Caco-2 (cell line): ENCODE results near the gene PDE6G. TPM values are rescaled to one million over a fixed set of nuclear protein-coding genes. Genes with fewer than 3 reads are reported as not detected.
"Not testable (repeated sequence)": the region's sequence is repeated elsewhere in the genome, so short reads cannot be mapped to it uniquely, and the experiment has no call there.

Experiments
- BruUV-seq: library from RNA; stranded (reverse); fragments of 400-500 nt; replicated peaks from 2 replicates; lab custom pipeline; 2021; lab: Mats Ljungman, UMichigan
- CTCF ChIA-PET: fragments of 300-600 bp; sonication (Branson Sonifier 250); formaldehyde crosslinking; loops from one replicate; lab custom pipeline; 2022; ENCODE audit warnings: antibody characterized with exemption; lab: Charles Lee
- POLR2A ChIA-PET: fragments of 300-600 bp; sonication (Branson Sonifier 250); formaldehyde crosslinking; loops from one replicate; lab custom pipeline; 2022; ENCODE audit warnings: antibody characterized with exemption; lab: Charles Lee
- DNase-seq, 2 experiments: peaks; one replicate each; pipeline versions ENCODE4 v3.0.0 to v3.0.0-alpha.2; 2020 to 2022
- H3K27me3 ChIP-seq: replicated peaks from 2 replicates; pipeline ENCODE4 v1.6.0; 2011; ENCODE audit warnings: low read length; ENCODE audit not compliant: control insufficient read depth, insufficient read depth
- H3K36me3 ChIP-seq: 2 replicates; pipeline ENCODE4 v1.5.1; 2011; ENCODE audit warnings: low read length; ENCODE audit not compliant: control insufficient read depth, insufficient read depth
- H3K4me1 ChIP-seq: fragments of 250-450 bp; sonication (Bioruptor Pico); 2 replicates; pipeline ENCODE4 v1.5.1; 2020; ENCODE audit warnings: mild to moderate bottlenecking
- H3K4me3 ChIP-seq: 2 replicates; pipeline ENCODE4 v1.5.1; 2011; ENCODE audit warnings: low read depth, mild to moderate bottlenecking, control low read depth, low read length
- H3K9me3 ChIP-seq: fragments of 250-450 bp; sonication (Bioruptor Pico); 2 replicates; pipeline ENCODE4 v1.5.1; 2020; ENCODE audit warnings: mild to moderate bottlenecking, moderate library complexity
- H3K27ac Mint-ChIP-seq: one replicate; pipeline ENCODE4 v1.8.0; 2022; ENCODE audit warnings: mixed read lengths; ENCODE audit not compliant: unreplicated experiment
- H3K27me3 Mint-ChIP-seq: one replicate; pipeline ENCODE4 v1.8.0; 2022; ENCODE audit warnings: mixed read lengths; ENCODE audit not compliant: insufficient read depth, unreplicated experiment
- H3K36me3 Mint-ChIP-seq: one replicate; pipeline ENCODE4 v1.8.0; 2022; ENCODE audit warnings: mild to moderate bottlenecking, mixed read lengths; ENCODE audit not compliant: insufficient read depth, unreplicated experiment
- H3K4me1 Mint-ChIP-seq: one replicate; pipeline ENCODE4 v1.8.0; 2022; ENCODE audit warnings: low read depth, mixed read lengths; ENCODE audit not compliant: unreplicated experiment
- H3K4me3 Mint-ChIP-seq: one replicate; pipeline ENCODE4 v1.8.0; 2022; ENCODE audit warnings: mild to moderate bottlenecking, moderate library complexity, mixed read lengths; ENCODE audit not compliant: unreplicated experiment
- H3K9me3 Mint-ChIP-seq: one replicate; pipeline ENCODE4 v1.8.0; 2022; ENCODE audit warnings: mixed read lengths; ENCODE audit not compliant: unreplicated experiment
- intact Hi-C: fragments of 100-400 bp; cut with micrococcal nuclease; formaldehyde crosslinking; loops from one replicate; pipeline ENCODE4 v1.10.0; 2022; ENCODE audit not compliant: unreplicated experiment
- total RNA-seq: library from RNA; stranded (reverse); gene quantifications from 2 replicates; pipeline ENCODE4 v1.2.3, GENCODE V29; 2022
- TF ChIP-seq, protein P1 (sequence below), 2 experiments: fragments of 200-600 bp in 1 of 2; IDR thresholded peaks; 1 replicate in 1 of 2; 2 replicates in 1 of 2; pipeline versions ENCODE4 v1.5.1 to v1.8.0; 2011 to 2022; ENCODE audit warnings: antibody characterized with exemption in 1 of 2, control low read depth in 1 of 2, inconsistent platforms in 1 of 2, low read depth in 1 of 2, low read length in 1 of 2, mild to moderate bottlenecking in 1 of 2, moderate library complexity in 1 of 2; ENCODE audit not compliant: insufficient read depth in 1 of 2, severe bottlenecking in 1 of 2, unreplicated experiment in 1 of 2

PDE6G gene
- total RNA-seq, 1 experiment from 2014 or later, result not detected

DNA sequence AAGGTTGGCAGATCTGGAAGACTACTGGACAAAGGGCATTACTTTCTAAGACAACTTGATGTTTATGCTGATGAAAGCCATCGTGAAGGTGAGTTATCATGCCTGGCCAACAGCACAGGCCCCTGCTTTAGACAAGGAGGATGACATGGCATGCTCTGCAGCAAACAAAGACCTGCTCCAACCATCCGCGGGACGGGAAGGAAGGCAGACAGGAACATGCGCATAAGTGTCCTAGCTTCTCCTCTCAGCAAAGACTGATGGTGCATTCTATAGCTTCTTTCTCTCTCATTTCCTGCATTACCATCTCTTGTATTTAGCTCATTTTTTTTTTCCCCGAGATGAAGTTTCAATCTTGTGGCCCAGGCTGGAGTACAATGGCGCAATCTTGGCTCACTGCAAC, 24.9 kb downstream of the PDE6G start:
- Mint-ChIP-seq H3K4me3 (no peak overlapping the region), H3K27ac (peak overlapping the region; percentile 22), H3K36me3 (peaks cover 77% of the 10 kb centered on the region), H3K9me3 (no peaks in the 10 kb centered on the region), H3K4me1 (no peaks in the 10 kb centered on the region), H3K27me3 (no peaks in the 10 kb centered on the region)
- ChIA-PET CTCF (interaction anchor here (0.7 kb wide), 1 partner anchor 62 kb away, joined by 3 read pairs; no protein-coding TSS in a partner anchor), POLR2A (no interaction called here)
- H3K9me3 ChIP-seq, result no peaks in the 10 kb centered on the region
- H3K27me3 ChIP-seq, result no peaks in the 10 kb centered on the region
- H3K4me3 ChIP-seq, result no peak overlapping the region
- intact Hi-C loops, result no loop called here
- TF ChIP-seq, protein P1, sequence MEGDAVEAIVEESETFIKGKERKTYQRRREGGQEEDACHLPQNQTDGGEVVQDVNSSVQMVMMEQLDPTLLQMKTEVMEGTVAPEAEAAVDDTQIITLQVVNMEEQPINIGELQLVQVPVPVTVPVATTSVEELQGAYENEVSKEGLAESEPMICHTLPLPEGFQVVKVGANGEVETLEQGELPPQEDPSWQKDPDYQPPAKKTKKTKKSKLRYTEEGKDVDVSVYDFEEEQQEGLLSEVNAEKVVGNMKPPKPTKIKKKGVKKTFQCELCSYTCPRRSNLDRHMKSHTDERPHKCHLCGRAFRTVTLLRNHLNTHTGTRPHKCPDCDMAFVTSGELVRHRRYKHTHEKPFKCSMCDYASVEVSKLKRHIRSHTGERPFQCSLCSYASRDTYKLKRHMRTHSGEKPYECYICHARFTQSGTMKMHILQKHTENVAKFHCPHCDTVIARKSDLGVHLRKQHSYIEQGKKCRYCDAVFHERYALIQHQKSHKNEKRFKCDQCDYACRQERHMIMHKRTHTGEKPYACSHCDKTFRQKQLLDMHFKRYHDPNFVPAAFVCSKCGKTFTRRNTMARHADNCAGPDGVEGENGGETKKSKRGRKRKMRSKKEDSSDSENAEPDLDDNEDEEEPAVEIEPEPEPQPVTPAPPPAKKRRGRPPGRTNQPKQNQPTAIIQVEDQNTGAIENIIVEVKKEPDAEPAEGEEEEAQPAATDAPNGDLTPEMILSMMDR (IDR thresholded peaks at IDR 0.05; ENCODE audit: insufficient read depth in 1 of 2, low read depth in 1 of 2, low read length in 1 of 2, severe bottlenecking in 1 of 2, unreplicated experiment in 1 of 2), result no peak
- DNase-seq, result no peak
- H3K4me1 ChIP-seq, result peaks cover 4% of the 10 kb centered on the region; the same call in 1 of the 2 replicates
- no peaks in the 10 kb centered on the region for H3K36me3 ChIP-seq
- no TSS peak for BruUV-seq

DNA sequence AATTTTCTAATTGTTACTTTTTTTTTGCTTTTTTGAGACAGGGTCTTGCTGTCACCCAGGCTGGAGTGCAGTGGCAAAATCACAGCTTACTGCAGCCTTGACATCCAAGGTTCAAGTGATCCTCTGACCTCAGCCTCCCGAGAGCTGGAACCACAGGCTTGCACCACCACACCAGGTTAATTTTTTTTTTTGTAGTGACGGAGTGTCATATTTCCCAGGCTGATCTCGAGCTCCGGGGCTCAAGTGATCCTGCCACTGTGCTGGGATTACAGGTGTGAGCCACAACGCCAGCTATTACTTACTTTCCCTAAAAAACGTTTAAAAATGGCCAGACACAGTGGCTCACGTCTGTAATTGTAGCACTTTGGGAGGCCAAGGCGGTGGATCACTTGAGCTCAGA, 26.1 kb downstream of the PDE6G start:
- H3K4me1 Mint-ChIP-seq, result no peaks in the 10 kb centered on the region
- DNase-seq, result no peak

DNA sequence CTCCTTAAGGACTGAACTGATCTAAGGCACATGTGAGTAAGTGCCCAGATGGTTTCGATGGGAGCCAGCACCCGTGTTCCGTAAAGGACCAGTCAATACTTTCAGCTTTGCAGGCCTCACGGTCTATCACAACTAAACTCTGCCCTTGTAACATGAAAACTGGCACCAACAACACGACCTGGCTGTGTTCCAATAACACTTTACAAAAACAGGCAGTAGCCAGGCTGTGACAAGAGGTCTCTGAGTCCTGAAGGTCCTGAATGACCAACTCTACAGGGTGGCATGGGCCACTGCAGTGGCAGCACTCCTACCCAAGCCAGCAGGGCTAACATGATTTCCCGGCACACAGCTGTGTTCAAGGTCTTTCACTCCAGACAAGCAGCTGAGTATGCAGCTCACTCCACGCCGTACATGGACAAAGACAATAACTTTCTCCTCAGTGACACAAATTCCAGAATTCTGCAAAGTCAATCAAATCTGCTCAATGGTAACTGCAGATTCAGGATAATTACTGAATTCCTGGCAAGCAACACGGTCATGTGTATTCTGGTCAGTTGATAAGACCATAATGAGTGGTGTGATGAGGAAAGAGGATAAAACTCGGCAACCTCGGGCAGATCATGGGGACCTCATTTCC, 34.7 kb downstream of the PDE6G start:
- ChIA-PET CTCF (no interaction called here), POLR2A (interaction anchor here (0.9 kb wide), 1 partner anchor 81 kb away, joined by 5 read pairs; the partner anchor contains the start of gene MRPL12)
- Histone ChIP-seq H3K36me3 (peaks cover 6% of the 10 kb centered on the region), H3K4me3 (no peak overlapping the region), H3K27me3 (no peaks in the 10 kb centered on the region), H3K9me3 (no peaks in the 10 kb centered on the region), H3K4me1 (no peaks in the 10 kb centered on the region)
- BruUV-seq, result no TSS peak
- no peak overlapping the region for H3K4me3 Mint-ChIP-seq
- H3K36me3 Mint-ChIP-seq, result peaks cover 95% of the 10 kb centered on the region
- H3K27ac Mint-ChIP-seq, result no peak overlapping the region
- peaks cover 14% of the 10 kb centered on the region for H3K9me3 Mint-ChIP-seq
- intact Hi-C loops, result no loop called here
- H3K27me3 Mint-ChIP-seq, result no peaks in the 10 kb centered on the region
- DNase-seq, result no peak
- TF ChIP-seq, protein P1 (IDR thresholded peaks at IDR 0.05; ENCODE audit: insufficient read depth in 1 of 2, low read depth in 1 of 2, low read length in 1 of 2, severe bottlenecking in 1 of 2, unreplicated experiment in 1 of 2), result no peak
- no peaks in the 10 kb centered on the region for H3K4me1 Mint-ChIP-seq

More for the DNA sequence above, 26.1 kb downstream of the PDE6G start:
- Mint-ChIP-seq H3K9me3 (peaks cover 3% of the 10 kb centered on the region), H3K27me3 (no peaks in the 10 kb centered on the region), H3K27ac (no peak overlapping the region), H3K36me3 (peaks cover 77% of the 10 kb centered on the region), H3K4me3 (no peak overlapping the region)
- Histone ChIP-seq H3K27me3 (no peaks in the 10 kb centered on the region), H3K36me3 (no peaks in the 10 kb centered on the region; the same call in 1 of the 2 replicates), H3K4me1 (peaks cover under 1% of the 10 kb centered on the region; the same call in 1 of the 2 replicates), H3K4me3 (no peak overlapping the region), H3K9me3 (no peaks in the 10 kb centered on the region)
- intact Hi-C loops, result no loop called here
- no TSS peak for BruUV-seq
- ChIA-PET CTCF (no interaction called here), POLR2A (interaction anchor here (0.6 to 0.7 kb wide), 2 partner anchors 14 to 53 kb away, joined by 3 to 4 read pairs; no protein-coding TSS in a partner anchor)
- TF ChIP-seq, protein P1 (IDR thresholded peaks at IDR 0.05; ENCODE audit: insufficient read depth in 1 of 2, low read depth in 1 of 2, low read length in 1 of 2, severe bottlenecking in 1 of 2, unreplicated experiment in 1 of 2), result no peak

DNA sequence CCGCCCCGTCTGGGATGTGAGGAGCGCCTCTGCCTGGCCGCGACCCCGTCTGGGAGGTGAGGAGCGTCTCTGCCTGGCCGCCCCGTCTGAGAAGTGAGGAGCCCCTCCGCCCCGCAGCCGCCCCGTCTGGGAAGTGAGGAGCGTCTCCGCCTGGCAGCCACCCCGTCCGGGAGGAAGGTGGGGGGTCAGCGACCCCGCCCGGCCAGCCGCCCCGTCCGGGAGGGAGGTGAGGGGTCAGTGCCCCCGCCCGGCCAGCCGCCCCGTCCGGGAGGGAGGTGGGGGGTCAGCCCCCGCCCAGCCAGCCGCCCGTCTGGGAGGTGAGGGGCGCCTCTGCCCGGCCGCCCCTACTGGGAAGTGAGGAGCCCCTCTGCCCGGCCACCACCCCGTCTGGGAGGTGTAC, 38.0 kb downstream of the PDE6G start:
- DNase-seq, POLR2A ChIA-PET, BruUV-seq, H3K36me3 ChIP-seq, H3K27me3 ChIP-seq, CTCF ChIA-PET, H3K4me1 ChIP-seq, H3K27me3 Mint-ChIP-seq, H3K27ac Mint-ChIP-seq, H3K9me3 ChIP-seq, H3K9me3 Mint-ChIP-seq, H3K4me3 ChIP-seq, H3K4me1 Mint-ChIP-seq, H3K4me3 Mint-ChIP-seq, intact Hi-C loops: not testable (repeated sequence)
- peaks cover 95% of the 10 kb centered on the region for H3K36me3 Mint-ChIP-seq
